Peyer's patch (tissue), 4 donors: ENCODE data around the gene ZNF628. TPM values are rescaled to one million over a fixed set of nuclear protein-coding genes. Genes with fewer than 3 reads are reported as not detected.
A peak's percentile ranks its signal among the peaks of the same experiment; 100 is the strongest.

ENCODE experiments used
- DNase-seq, 3 donors: peaks; one replicate each; pipeline ENCODE4 v3.0.0-alpha.2; 2017 to 2019
- H3K27ac ChIP-seq, 4 donors: fragments of 200-600 bp; sonication (generic); one replicate each; pipeline ENCODE4 v1.5.1; 2016 to 2019
- H3K27me3 ChIP-seq, 2 donors: fragments of 200-600 bp; sonication (generic); one replicate each; pipeline ENCODE4 v1.5.1; 2019
- H3K36me3 ChIP-seq, 3 donors: fragments of 200-600 bp; sonication (generic); one replicate each; pipeline ENCODE4 v1.5.1; 2016 to 2019
- H3K4me1 ChIP-seq, 4 donors: fragments of 200-600 bp; sonication (generic); one replicate each; pipeline ENCODE4 v1.5.1; 2016 to 2019
- H3K4me3 ChIP-seq, 4 donors: fragments of 200-600 bp; sonication (generic); 1 replicate in 3 of 4; 2 replicates in 1 of 4; pipeline ENCODE4 v1.5.1; 2016 to 2019; ENCODE audit warnings: mild to moderate bottlenecking in 1 of 4
- H3K9me3 ChIP-seq, 4 donors: fragments of 200-600 bp; sonication (generic); one replicate each; pipeline ENCODE4 v1.5.1; 2016 to 2019; ENCODE audit warnings: mild to moderate bottlenecking in 1 of 4
- CTCF ChIP-seq, 6 experiments: fragments of 450-650 bp in 4 of 6; fragments of 200-600 bp in 2 of 6; sonication (generic) in 1 of 6; IDR thresholded peaks; one replicate each; pipeline ENCODE4 v1.5.1; 2017 to 2019; ENCODE audit warnings: antibody characterized with exemption in 6 of 6, mild to moderate bottlenecking in 3 of 6, moderate library complexity in 1 of 6
- POLR2A ChIP-seq, 2 donors: fragments of 450-650 bp; IDR thresholded peaks; one replicate each; pipeline ENCODE4 v1.5.1; 2017; ENCODE audit warnings: antibody characterized with exemption in 2 of 2, mild to moderate bottlenecking in 2 of 2, moderate library complexity in 2 of 2
- total RNA-seq, 4 donors: library from RNA; depleted of rRNA; stranded (reverse); fragments of >200 nt; gene quantifications; one replicate each; pipeline ENCODE4 v1.1.0, GENCODE V29; 2016

The ZNF628 gene
- total RNA-seq, 4 donors from 2014 or later, result 10.1 to 47.0 (median 15.5) TPM

GRCh38 chr19:55477905-55478304, 1.5 kb downstream of the ZNF628 start:
- DNase-seq, result no peak
- Histone ChIP-seq H3K9me3 (no peaks in the 10 kb centered on the region), H3K4me3 (peak overlapping the region in 2 of 4 donors; percentile 60 to 73), H3K27ac (no peak overlapping the region), H3K4me1 (peaks cover 0 to 15% (median 8%) of the 10 kb centered on the region in 4 donors), H3K27me3 (no peaks in the 10 kb centered on the region), H3K36me3 (peaks cover 0 to 14% (median 0%) of the 10 kb centered on the region in 3 donors)
- TF ChIP-seq CTCF (IDR thresholded peaks at IDR 0.05), result no peak
- no peak for TF ChIP-seq POLR2A (IDR thresholded peaks at IDR 0.05)

- no peaks in the 10 kb centered on the region for H3K27me3 ChIP-seq
- H3K9me3 ChIP-seq, result no peaks in the 10 kb centered on the region
- peaks cover 0 to 15% (median 8%) of the 10 kb centered on the region in 4 donors for H3K4me1 ChIP-seq
- H3K4me3 ChIP-seq, result no peak overlapping the region
- peaks cover 0 to 18% (median 0%) of the 10 kb centered on the region in 3 donors for H3K36me3 ChIP-seq
- TF ChIP-seq CTCF (IDR thresholded peaks at IDR 0.05) (no peak), POLR2A (IDR thresholded peaks at IDR 0.05) (no peak)
- no peak for DNase-seq
- no peak overlapping the region for H3K27ac ChIP-seq
Observed at GRCh38 chr19:55478364-55478763, 1.9 kb downstream of the ZNF628 start.

GRCh38 chr19:55479045-55479444, 2.6 kb downstream of the ZNF628 start:
- no peak for TF ChIP-seq POLR2A (IDR thresholded peaks at IDR 0.05)
- no peak for TF ChIP-seq CTCF (IDR thresholded peaks at IDR 0.05)
- no peak for DNase-seq
- no peaks in the 10 kb centered on the region for H3K9me3 ChIP-seq
- no peak overlapping the region for H3K4me3 ChIP-seq
- peaks cover 0 to 20% (median 11%) of the 10 kb centered on the region in 4 donors for H3K4me1 ChIP-seq
- no peaks in the 10 kb centered on the region for H3K27me3 ChIP-seq
- no peak overlapping the region for H3K27ac ChIP-seq
- peaks cover 0 to 25% (median 0%) of the 10 kb centered on the region in 3 donors for H3K36me3 ChIP-seq

- Histone ChIP-seq H3K4me3 (no peak overlapping the region), H3K36me3 (peaks cover 0 to 27% (median 0%) of the 10 kb centered on the region in 3 donors), H3K27ac (no peak overlapping the region), H3K9me3 (no peaks in the 10 kb centered on the region), H3K27me3 (no peaks in the 10 kb centered on the region), H3K4me1 (peaks cover 0 to 26% (median 17%) of the 10 kb centered on the region in 4 donors)
- no peak for DNase-seq
- TF ChIP-seq POLR2A (IDR thresholded peaks at IDR 0.05), result no peak
- TF ChIP-seq CTCF (IDR thresholded peaks at IDR 0.05), result no peak
Observed at GRCh38 chr19:55479451-55480230, 3.2 kb downstream of the ZNF628 start.

- no peak for DNase-seq
- Histone ChIP-seq H3K27me3 (no peaks in the 10 kb centered on the region), H3K27ac (no peak overlapping the region), H3K36me3 (peaks cover 0 to 27% (median 0%) of the 10 kb centered on the region in 3 donors), H3K9me3 (no peaks in the 10 kb centered on the region), H3K4me3 (no peak overlapping the region), H3K4me1 (peaks cover 0 to 36% (median 14%) of the 10 kb centered on the region in 4 donors)
- no peak for TF ChIP-seq CTCF (IDR thresholded peaks at IDR 0.05)
- TF ChIP-seq POLR2A (IDR thresholded peaks at IDR 0.05), result no peak
Observed at GRCh38 chr19:55481148-55481793, 4.9 kb downstream of the ZNF628 start.
